Stomach smooth muscle (tissue), 2 donors: ENCODE results near the gene NSG1.

ENCODE experiments used
- H3K27ac ChIP-seq: one replicate; pipeline ENCODE4 v1.7.0; 2013; ENCODE audit warnings: mild to moderate bottlenecking, low read length, inconsistent platforms
- H3K27me3 ChIP-seq, 2 donors: one replicate each; pipeline ENCODE4 v1.7.0; 2013; ENCODE audit warnings: low read length in 2 of 2; ENCODE audit not compliant: insufficient read depth in 2 of 2, control insufficient read depth in 1 of 2
- H3K36me3 ChIP-seq, 2 donors: one replicate each; pipeline ENCODE4 v1.7.0; 2013; ENCODE audit warnings: low read length in 2 of 2; ENCODE audit not compliant: control insufficient read depth in 2 of 2, insufficient read depth in 2 of 2
- H3K4me1 ChIP-seq: one replicate; pipeline ENCODE4 v1.7.0; 2013; ENCODE audit warnings: low read length; ENCODE audit not compliant: control insufficient read depth, insufficient read depth
- H3K4me3 ChIP-seq, 2 donors: one replicate each; pipeline ENCODE4 v1.7.0; 2013; ENCODE audit warnings: low read length in 2 of 2
- H3K9ac ChIP-seq, 2 donors: one replicate each; pipeline ENCODE4 v1.7.0; 2013; ENCODE audit warnings: low read length in 2 of 2, mild to moderate bottlenecking in 1 of 2
- H3K9me3 ChIP-seq, 2 donors: one replicate each; pipeline ENCODE4 v1.7.0; 2013; ENCODE audit warnings: low read length in 2 of 2; ENCODE audit not compliant: control insufficient read depth in 2 of 2
- donor health status: healthy.
- donor health status: Pancreatic carcinoma.

The NSG1 gene

DNA sequence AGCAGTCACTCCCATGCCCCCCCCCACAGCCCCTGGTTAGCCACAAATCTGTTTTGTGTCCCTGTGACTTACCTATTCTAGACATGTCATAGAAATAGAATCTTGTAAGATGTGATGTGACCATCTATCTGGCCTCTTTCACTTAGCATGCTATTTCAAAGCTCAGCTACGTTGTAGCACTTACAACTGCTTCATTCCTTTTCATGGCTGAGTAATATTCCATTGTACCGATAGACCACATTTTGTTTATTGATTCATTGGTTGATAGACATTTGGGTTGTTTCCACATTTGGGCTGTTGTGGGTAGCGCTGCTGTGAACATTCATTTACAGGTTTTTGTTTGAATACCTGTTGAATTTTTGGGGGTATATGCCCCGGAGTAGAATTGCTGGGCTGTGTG lies 11.5 kb downstream of the NSG1 start:
- Histone ChIP-seq H3K9ac (no peak overlapping the region), H3K4me3 (no peak overlapping the region), H3K27me3 (peaks cover 21 to 26% of the 10 kb centered on the region in 2 donors), H3K4me1 (no peaks in the 10 kb centered on the region), H3K36me3 (no peaks in the 10 kb centered on the region), H3K9me3 (peaks cover 0 to 3% of the 10 kb centered on the region in 2 donors), H3K27ac (no peak overlapping the region)

- Histone ChIP-seq H3K4me1 (no peaks in the 10 kb centered on the region), H3K27ac (no peak overlapping the region), H3K36me3 (no peaks in the 10 kb centered on the region), H3K27me3 (peaks cover 15 to 19% of the 10 kb centered on the region in 2 donors), H3K9me3 (peaks cover 0 to 3% of the 10 kb centered on the region in 2 donors), H3K4me3 (no peak overlapping the region), H3K9ac (no peak overlapping the region)
Observed at GRCh38 chr4:4401036-4401435, 14.1 kb downstream of the NSG1 start.

GRCh38 chr4:4402966-4403365 lies 16.1 kb downstream of the NSG1 start:
- H3K4me3 ChIP-seq, result no peak overlapping the region
- H3K4me1 ChIP-seq, result no peaks in the 10 kb centered on the region
- no peak overlapping the region for H3K27ac ChIP-seq
- no peak overlapping the region for H3K9ac ChIP-seq
- peaks cover 0 to 3% of the 10 kb centered on the region in 2 donors for H3K9me3 ChIP-seq
- no peaks in the 10 kb centered on the region for H3K36me3 ChIP-seq
- peaks cover 7 to 13% of the 10 kb centered on the region in 2 donors for H3K27me3 ChIP-seq

GRCh38 chr4:4405358-4405962 lies 18.6 kb downstream of the NSG1 start:
- Histone ChIP-seq H3K9me3 (no peaks in the 10 kb centered on the region), H3K9ac (no peak overlapping the region), H3K4me3 (no peak overlapping the region), H3K36me3 (no peaks in the 10 kb centered on the region), H3K4me1 (no peaks in the 10 kb centered on the region), H3K27ac (no peak overlapping the region), H3K27me3 (peaks cover 7 to 8% of the 10 kb centered on the region in 2 donors)

GRCh38 chr4:4406455-4407298 lies 19.8 kb downstream of the NSG1 start:
- H3K36me3 ChIP-seq, result no peaks in the 10 kb centered on the region
- H3K27ac ChIP-seq, result no peak overlapping the region
- H3K4me1 ChIP-seq, result no peaks in the 10 kb centered on the region
- H3K9me3 ChIP-seq, result no peaks in the 10 kb centered on the region
- no peak overlapping the region for H3K4me3 ChIP-seq
- peaks cover 7 to 8% of the 10 kb centered on the region in 2 donors for H3K27me3 ChIP-seq
- H3K9ac ChIP-seq, result no peak overlapping the region

- Histone ChIP-seq H3K4me1 (no peaks in the 10 kb centered on the region), H3K9ac (no peak overlapping the region), H3K36me3 (no peaks in the 10 kb centered on the region), H3K27ac (no peak overlapping the region), H3K27me3 (peaks cover 7 to 8% of the 10 kb centered on the region in 2 donors), H3K9me3 (no peaks in the 10 kb centered on the region), H3K4me3 (no peak overlapping the region)
Observed at GRCh38 chr4:4407299-4408131, 20.6 kb downstream of the NSG1 start.

DNA sequence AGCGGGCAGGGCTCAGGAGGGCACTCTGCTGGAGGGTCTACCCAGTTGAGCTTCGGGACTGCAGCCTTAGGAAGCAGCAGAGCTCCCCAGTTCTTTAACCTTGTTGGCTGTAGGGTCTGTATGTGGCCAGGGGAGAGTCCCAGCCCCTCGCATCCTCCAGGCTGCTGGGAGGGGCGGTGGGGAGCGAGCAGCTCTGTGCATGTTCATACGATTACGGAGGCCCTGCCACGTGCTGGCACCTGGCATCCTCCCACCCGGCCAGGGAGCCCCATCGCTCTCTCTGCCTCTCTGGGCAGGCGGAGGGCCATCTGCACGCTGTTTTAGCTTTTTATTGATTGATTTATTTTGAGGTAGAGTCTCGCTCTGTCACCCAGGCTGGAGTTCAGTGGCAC lies 21.2 kb downstream of the NSG1 start:
- H3K4me1 ChIP-seq, result no peaks in the 10 kb centered on the region
- peaks cover 7 to 8% of the 10 kb centered on the region in 2 donors for H3K27me3 ChIP-seq
- no peaks in the 10 kb centered on the region for H3K36me3 ChIP-seq
- no peaks in the 10 kb centered on the region for H3K9me3 ChIP-seq
- H3K27ac ChIP-seq, result no peak overlapping the region
- H3K4me3 ChIP-seq, result no peak overlapping the region
- H3K9ac ChIP-seq, result no peak overlapping the region

DNA sequence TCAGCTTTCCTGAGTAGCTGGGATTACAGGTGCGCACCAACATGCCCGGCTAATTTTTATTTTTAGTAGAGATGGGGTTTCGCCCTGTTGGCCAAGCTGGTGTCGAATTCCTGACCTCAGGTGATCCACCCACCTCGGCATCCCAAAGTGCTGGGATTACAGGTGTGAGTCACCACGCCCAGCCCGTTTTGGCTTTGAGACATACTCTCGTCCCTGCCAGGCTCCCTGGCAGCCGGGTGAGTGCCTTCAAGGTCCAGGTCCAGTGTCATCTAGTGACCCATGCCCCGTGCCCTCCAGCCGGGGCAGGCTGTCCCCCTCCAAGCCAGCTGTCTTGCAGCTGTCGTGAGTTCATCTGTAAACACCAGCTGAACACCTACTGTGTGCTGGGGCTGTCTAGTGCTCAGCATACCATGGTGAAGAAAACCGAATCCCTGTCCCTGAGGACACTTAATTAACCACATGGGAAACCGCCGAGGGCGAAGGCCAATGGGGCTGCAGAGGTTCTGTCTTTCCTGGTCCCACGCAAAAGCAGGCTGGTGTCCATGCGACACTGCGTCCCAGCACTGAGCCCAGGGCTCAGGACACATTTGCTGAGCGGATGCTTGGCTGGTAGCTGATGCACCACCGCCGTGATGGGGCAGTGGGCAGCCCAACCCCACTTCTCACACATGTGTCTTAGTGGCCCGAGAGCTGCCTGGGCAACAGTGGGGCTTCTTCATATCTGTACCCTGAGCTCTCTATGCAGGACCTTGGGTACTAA lies 21.9 kb downstream of the NSG1 start:
- no peak overlapping the region for H3K27ac ChIP-seq
- H3K9ac ChIP-seq, result no peak overlapping the region
- no peaks in the 10 kb centered on the region for H3K36me3 ChIP-seq
- H3K9me3 ChIP-seq, result no peaks in the 10 kb centered on the region
- peaks cover 7 to 8% of the 10 kb centered on the region in 2 donors for H3K27me3 ChIP-seq
- no peaks in the 10 kb centered on the region for H3K4me1 ChIP-seq
- H3K4me3 ChIP-seq, result no peak overlapping the region

- Histone ChIP-seq H3K36me3 (no peaks in the 10 kb centered on the region), H3K4me3 (no peak overlapping the region), H3K9ac (no peak overlapping the region), H3K27ac (no peak overlapping the region), H3K27me3 (peaks cover 2 to 8% of the 10 kb centered on the region in 2 donors), H3K4me1 (no peaks in the 10 kb centered on the region), H3K9me3 (no peaks in the 10 kb centered on the region)
Observed at GRCh38 chr4:4409416-4410115, 22.7 kb downstream of the NSG1 start.

DNA sequence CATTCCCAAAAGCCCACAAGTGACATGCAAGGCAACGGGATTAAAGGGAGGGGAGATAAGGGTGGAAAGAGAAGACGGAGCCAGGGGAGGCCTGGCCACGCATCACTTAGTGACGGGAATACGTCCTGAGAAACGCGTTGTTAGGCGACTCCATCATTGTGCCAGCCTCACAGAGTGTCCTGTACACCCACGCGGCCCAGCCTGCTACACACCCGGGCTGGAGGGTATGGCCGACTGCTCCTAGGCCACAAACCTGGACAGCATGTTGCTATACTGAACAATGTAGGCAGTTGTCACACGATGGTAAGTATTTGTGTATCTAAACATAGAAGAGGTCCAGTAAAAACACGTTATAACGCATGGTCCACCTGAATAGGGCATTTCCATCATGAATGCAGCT lies 23.4 kb downstream of the NSG1 start:
- Histone ChIP-seq H3K9ac (no peak overlapping the region), H3K4me3 (no peak overlapping the region), H3K36me3 (no peaks in the 10 kb centered on the region), H3K27ac (no peak overlapping the region), H3K9me3 (no peaks in the 10 kb centered on the region), H3K4me1 (no peaks in the 10 kb centered on the region), H3K27me3 (peaks cover 0 to 4% of the 10 kb centered on the region in 2 donors)
